HG03354 (cell line): ENCODE results near the gene DNMT3A.

Experiments
- ATAC-seq: cut with Tn5 transposase; IDR thresholded peaks from one replicate; pipeline ENCODE4 v1.9.1; 2021; ENCODE audit warnings: mild to moderate bottlenecking; ENCODE audit not compliant: unreplicated experiment, poor library complexity, severe bottlenecking

DNMT3A gene

DNA sequence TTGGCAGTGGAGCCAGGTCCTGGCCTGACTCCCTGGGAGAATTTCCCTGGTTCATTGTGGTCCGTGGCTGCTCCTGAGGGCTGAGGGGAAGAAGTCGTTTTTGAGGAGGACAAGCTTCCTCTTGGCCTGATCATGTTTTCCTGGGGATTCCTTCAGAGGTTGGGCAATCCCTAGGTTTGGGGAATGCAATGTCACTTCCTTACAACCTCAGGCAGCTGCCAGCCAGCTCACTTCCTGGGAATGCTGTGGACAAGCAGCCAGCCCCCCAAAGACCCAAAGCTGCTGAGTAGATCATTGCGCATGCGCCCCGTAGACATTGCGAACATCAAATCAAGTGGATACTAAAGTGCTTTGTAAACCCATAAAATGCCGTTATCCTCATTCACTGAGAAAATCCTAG lies 7.7 kb upstream of the DNMT3A start:
- ATAC-seq: no peak

DNA sequence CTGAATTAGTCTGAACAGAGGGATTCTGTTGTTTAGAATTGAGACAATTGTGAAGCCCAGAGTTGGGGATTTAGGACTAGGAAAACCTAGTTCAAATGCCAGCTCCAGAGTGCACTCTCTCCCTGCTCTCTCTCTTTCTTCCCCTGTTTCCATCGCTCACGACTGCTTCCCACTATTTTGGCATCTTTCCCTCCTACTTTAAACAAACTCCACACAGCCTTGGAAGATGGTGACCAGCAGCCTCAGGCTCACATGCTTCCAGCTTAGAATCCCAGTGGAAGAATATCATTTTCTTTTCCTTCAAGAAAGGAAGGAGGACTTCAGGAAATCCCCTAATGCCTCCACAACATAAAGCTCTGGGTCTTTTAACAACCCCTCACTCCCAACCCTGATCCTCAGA lies 6.1 kb upstream of the DNMT3A start:
- no peak for ATAC-seq

GRCh38 chr2:25347205-25347815 lies 5.6 kb upstream of the DNMT3A start:
- ATAC-seq: no peak

- no peak for ATAC-seq
Measured at GRCh38 chr2:25343187-25343825, 1.6 kb upstream of the DNMT3A start.

DNA sequence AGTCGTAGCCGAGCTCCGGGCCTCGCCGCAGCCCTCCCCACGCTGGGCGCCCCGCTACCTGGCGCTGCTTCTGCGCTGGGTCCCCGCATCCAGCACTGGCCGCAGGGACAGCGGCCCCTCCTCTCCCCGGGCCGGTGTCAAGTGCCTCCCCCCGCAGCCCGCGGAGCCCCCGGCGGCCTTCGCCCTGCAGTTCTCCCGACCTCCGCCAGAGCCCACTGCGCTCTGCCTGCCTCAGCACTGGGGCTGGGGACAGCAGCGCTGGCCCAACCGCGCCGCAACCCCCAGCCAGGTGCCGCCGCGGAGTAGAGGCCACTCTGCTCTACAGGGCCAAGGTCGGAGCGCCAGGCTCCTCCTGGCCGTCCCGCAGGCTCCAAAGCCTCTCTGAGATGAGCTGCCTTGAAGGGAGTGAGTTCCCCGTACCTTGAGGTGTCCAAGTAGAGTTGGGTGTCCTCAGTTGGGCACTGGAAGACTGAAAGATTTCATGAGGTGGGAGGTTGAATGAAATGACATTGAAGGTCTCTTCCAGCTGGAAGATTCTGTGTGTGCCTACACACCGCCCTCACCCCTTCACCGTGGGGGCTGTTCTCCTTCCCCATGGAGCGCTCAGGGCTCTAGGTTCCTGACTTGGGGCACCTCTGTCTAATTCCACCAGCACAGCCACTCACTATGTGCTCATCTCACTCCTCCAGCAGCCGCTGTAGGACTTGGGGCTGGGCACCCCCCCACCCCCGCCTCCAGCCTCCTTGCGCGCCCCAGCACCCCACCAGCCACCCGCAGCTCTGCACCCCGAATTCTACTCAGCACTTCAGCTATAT lies 854 bp upstream of the DNMT3A start:
- ATAC-seq: peak; percentile 86

- peak; percentile 20 for ATAC-seq
Measured at GRCh38 chr2:25341011-25341727, 556 bp downstream of the DNMT3A start.

- ATAC-seq: no peak
Measured at GRCh38 chr2:25340181-25340921, 1.4 kb downstream of the DNMT3A start.

- ATAC-seq: no peak
Measured at GRCh38 chr2:25339791-25340180, 1.9 kb downstream of the DNMT3A start.

GRCh38 chr2:25339211-25339674 lies 2.5 kb downstream of the DNMT3A start:
- no peak for ATAC-seq

DNA sequence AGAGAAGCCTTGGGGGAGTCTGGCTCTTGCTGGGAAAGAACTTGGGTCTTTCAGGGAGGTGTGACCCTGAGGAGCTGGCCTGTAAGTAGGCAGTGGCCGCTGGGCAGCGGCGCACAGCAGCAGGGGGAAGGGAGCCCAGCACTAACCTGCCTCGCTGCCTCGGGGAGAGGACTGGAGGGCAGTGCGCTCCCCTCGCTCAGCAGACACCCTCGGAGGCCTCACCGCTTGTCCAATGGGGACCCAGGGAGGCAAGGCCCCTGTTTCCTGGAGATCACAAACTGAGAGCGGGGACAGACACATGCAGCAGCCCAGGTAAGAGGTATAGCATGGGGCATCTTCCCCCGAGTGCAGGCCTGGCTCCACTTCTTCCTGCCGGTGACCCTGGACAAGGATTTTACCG lies 3.3 kb downstream of the DNMT3A start:
- ATAC-seq: no peak

GRCh38 chr2:25337891-25338290 lies 3.8 kb downstream of the DNMT3A start:
- ATAC-seq: no peak

DNA sequence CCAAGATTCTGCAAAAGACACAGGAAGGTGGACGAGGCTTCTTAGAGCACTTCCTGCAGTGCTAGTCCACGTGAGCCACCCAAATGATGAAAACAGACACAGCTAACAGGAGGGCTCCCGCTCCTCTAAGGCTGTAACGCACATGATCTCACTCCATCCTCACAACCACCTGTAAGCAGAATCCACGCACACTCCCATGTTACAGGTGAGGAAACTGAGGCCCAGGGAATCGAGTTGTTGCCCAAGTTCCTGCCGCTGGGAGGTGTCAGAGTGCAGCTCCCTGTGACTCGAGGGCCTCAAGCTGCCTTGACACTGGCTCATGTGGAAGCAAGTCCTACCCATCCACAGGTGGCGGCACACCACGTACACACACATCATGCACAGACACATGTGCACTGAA lies 4.4 kb downstream of the DNMT3A start:
- no peak for ATAC-seq

- ATAC-seq: no peak
Measured at GRCh38 chr2:25336383-25336841, 5.3 kb downstream of the DNMT3A start.

- no peak for ATAC-seq
Measured at GRCh38 chr2:25335971-25336370, 5.8 kb downstream of the DNMT3A start.

DNA sequence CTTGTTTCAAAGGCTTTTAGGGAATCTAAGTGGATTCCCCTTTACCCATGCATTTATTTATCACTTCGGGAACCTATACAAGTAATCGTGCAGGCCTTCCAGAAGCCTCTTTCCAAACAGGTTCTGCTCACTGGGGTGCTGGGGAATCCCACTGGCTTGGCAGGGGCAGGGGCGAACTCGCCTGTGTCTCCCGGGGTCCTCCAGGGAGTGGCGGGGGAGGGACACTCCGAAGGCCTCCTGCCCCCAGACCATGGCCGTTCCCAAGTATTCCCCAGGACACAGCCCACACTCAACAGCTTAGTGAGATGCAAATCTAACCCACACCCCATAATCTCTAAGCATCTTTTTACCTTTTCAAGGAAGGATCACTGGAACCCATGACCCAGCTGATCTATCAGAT lies 6.5 kb downstream of the DNMT3A start:
- no peak for ATAC-seq

GRCh38 chr2:25334482-25334881 lies 7.2 kb downstream of the DNMT3A start:
- no peak for ATAC-seq

DNA sequence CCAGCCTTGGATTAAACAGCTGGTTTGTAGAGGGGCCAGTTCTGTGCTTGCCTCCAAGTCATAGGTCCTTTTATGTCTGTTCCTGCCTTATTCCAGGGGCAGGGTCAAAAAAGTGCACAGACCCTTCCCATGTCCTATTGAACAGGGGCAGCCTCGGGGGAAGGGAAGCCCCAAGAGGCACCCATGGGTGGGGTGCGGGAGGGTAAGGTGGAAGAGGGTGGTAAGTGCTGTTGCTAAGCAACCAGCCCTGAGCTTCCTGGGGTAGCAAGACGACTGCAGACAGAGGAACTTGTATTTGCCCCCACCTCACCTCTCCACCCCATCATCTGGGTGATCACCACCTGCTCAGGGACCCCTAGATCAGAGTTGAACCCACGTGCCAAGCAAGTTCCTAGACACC lies 7.7 kb downstream of the DNMT3A start:
- ATAC-seq: no peak

DNA sequence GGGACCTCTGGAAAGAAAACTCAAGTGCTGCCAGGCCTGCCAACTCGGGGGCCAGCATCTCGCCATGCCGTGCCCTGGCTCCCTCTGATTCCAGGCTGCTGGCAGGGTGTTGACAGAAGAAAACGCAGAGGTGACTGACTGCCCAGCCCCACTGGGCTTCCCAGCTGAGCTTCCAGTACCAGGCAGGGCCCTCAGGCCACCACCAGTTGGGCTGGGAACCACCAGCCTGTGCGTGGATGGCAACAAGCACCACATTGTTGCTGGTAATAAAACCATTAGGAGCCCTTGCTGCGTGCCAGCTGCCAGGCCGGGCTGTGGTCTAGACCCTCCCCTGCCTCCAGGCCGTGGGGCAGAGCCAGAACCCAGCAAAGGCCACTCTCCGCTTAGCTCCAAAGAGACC lies 9.2 kb downstream of the DNMT3A start:
- ATAC-seq: no peak

- no peak for ATAC-seq
Measured at GRCh38 chr2:25331686-25332365, 9.9 kb downstream of the DNMT3A start.
